ENCODE data around the gene ACSBG1. TPM values are rescaled to one million over a fixed set of nuclear protein-coding genes. Genes with fewer than 3 reads are reported as not detected.

ACSBG1 gene
- polyA plus RNA-seq, 1 donor (not counting 4 experiments of a cell fraction or from before 2014, with no cell fraction given) = 0.01 TPM

DNA sequence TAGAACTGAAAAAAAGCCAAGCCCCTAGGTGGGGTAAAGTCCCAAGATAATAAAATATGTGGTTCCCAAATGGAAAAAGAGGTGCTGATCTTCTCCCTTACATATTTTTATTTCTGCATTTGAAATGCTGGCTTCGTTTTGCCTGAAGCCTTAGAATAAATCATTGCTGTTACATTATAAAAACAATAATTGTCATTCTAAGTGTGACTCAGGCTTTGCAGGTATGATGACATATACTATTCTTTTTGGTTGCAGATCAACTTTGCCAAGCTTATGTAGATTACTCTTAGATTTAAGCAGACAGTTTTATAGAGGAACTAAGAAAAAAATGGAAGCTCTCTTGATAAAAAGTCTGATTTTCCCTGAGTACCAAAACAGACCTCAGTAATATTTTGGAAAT, 77.7 kb downstream of the ACSBG1 start:
- no peak for FAIRE-seq
- Histone ChIP-seq H3K36me3 (ENCODE audit: control insufficient read depth in 2 of 2, extremely low read depth in 1 of 2, insufficient read depth in 2 of 2, low read length in 2 of 2) (peaks cover 5 to 9% of the 10 kb centered on the region in 2 experiments), H4K20me1 (ENCODE audit: control insufficient read depth, extremely low read depth, insufficient read depth, low read length) (no peaks in the 10 kb centered on the region), H3K9me3 (ENCODE audit: control insufficient read depth, low read depth, low read length) (no peaks in the 10 kb centered on the region), H3K27me3 (ENCODE audit: control insufficient read depth, extremely low read depth, insufficient read depth, low read length) (no peaks in the 10 kb centered on the region), H3K79me2 (ENCODE audit: control insufficient read depth, insufficient read depth, low read length) (peaks cover 21% of the 10 kb centered on the region), H3K9me1 (ENCODE audit: control insufficient read depth, extremely low read depth, insufficient read depth, low read length) (no peaks in the 10 kb centered on the region), H3K4me1 (ENCODE audit: control insufficient read depth, extremely low read depth, insufficient read depth, low read length) (peaks cover 17% of the 10 kb centered on the region), H3K9ac (ENCODE audit: control insufficient read depth, extremely low read depth, insufficient read depth, low read length) (no peak overlapping the region), H3K27ac (ENCODE audit: control insufficient read depth, insufficient read depth, low read length) (no peak overlapping the region), H3K4me2 (ENCODE audit: control insufficient read depth, extremely low read depth, insufficient read depth, low read depth, low read length) (peak overlapping the region; percentile 68), H2AFZ (ENCODE audit: control insufficient read depth, low read length) (no peak overlapping the region), H3K4me3 (ENCODE audit: control insufficient read depth in 2 of 3, extremely low read depth in 1 of 3, insufficient read depth in 2 of 3, low read depth in 1 of 3, low read length in 3 of 3) (no peak overlapping the region)
- TF ChIP-seq, protein P1, sequence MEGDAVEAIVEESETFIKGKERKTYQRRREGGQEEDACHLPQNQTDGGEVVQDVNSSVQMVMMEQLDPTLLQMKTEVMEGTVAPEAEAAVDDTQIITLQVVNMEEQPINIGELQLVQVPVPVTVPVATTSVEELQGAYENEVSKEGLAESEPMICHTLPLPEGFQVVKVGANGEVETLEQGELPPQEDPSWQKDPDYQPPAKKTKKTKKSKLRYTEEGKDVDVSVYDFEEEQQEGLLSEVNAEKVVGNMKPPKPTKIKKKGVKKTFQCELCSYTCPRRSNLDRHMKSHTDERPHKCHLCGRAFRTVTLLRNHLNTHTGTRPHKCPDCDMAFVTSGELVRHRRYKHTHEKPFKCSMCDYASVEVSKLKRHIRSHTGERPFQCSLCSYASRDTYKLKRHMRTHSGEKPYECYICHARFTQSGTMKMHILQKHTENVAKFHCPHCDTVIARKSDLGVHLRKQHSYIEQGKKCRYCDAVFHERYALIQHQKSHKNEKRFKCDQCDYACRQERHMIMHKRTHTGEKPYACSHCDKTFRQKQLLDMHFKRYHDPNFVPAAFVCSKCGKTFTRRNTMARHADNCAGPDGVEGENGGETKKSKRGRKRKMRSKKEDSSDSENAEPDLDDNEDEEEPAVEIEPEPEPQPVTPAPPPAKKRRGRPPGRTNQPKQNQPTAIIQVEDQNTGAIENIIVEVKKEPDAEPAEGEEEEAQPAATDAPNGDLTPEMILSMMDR (optimal IDR thresholded peaks at IDR 0.05 in 1 of 3, IDR thresholded peaks at IDR 0.05 in 1 of 3, conservative IDR thresholded peaks at IDR 0.05 in 1 of 3; ENCODE audit: extremely low read depth in 1 of 3, insufficient read depth in 2 of 3, low read length in 3 of 3) = no peak
- TF ChIP-seq EZH2 (IDR thresholded peaks at IDR 0.05; ENCODE audit: low read length) = no peak
- dilution Hi-C loops (cut with MboI; ENCODE audit: extremely low pct_ligation_motif_present, low sequenced_read_pairs) = no loop called here
- no peak for DNase-seq (ENCODE audit: low read depth, low spot score)

DNA sequence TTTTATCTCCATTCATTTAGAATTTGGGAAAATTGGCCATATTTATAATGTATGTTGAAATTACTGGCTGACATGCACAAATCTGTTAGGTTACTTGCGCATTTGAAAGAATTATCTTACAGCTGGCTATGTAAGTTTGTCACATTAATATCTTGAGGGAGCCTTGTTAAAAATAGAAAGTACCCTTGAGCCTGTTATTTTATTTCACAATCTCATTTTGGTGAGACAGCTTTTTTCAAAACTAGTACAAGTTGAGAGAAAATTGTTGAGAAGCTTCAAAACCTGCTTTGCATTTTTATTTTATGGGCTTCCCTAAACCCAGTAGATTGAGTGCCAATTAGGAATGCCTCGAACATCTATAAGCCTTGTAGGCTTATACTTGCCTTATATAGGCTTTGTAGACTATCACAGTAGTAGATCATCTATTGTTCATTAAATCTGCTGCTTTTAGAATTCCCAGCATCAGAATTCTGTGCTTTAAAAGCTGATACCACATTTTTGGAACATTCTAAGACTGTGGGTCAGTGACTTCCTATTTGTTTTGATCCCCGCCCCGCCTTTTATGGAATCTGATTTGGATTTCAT, 78.9 kb downstream of the ACSBG1 start:
- no peak for TF ChIP-seq EZH2 (IDR thresholded peaks at IDR 0.05; ENCODE audit: low read length)
- TF ChIP-seq, protein P1 (optimal IDR thresholded peaks at IDR 0.05 in 1 of 3, IDR thresholded peaks at IDR 0.05 in 1 of 3, conservative IDR thresholded peaks at IDR 0.05 in 1 of 3; ENCODE audit: extremely low read depth in 1 of 3, insufficient read depth in 2 of 3, low read length in 3 of 3) = no peak
- FAIRE-seq = no peak
- Histone ChIP-seq H3K9me1 (ENCODE audit: control insufficient read depth, extremely low read depth, insufficient read depth, low read length) (no peaks in the 10 kb centered on the region), H2AFZ (ENCODE audit: control insufficient read depth, low read length) (no peak overlapping the region), H3K4me3 (ENCODE audit: control insufficient read depth in 2 of 3, extremely low read depth in 1 of 3, insufficient read depth in 2 of 3, low read depth in 1 of 3, low read length in 3 of 3) (no peak overlapping the region), H3K79me2 (ENCODE audit: control insufficient read depth, insufficient read depth, low read length) (peaks cover 30% of the 10 kb centered on the region), H3K9ac (ENCODE audit: control insufficient read depth, extremely low read depth, insufficient read depth, low read length) (no peak overlapping the region), H3K36me3 (ENCODE audit: control insufficient read depth in 2 of 2, extremely low read depth in 1 of 2, insufficient read depth in 2 of 2, low read length in 2 of 2) (peaks cover 3 to 7% of the 10 kb centered on the region in 2 experiments), H3K4me1 (ENCODE audit: control insufficient read depth, extremely low read depth, insufficient read depth, low read length) (peaks cover 22% of the 10 kb centered on the region), H3K9me3 (ENCODE audit: control insufficient read depth, low read depth, low read length) (no peaks in the 10 kb centered on the region), H3K27ac (ENCODE audit: control insufficient read depth, insufficient read depth, low read length) (no peak overlapping the region), H4K20me1 (ENCODE audit: control insufficient read depth, extremely low read depth, insufficient read depth, low read length) (no peaks in the 10 kb centered on the region), H3K4me2 (ENCODE audit: control insufficient read depth, extremely low read depth, insufficient read depth, low read depth, low read length) (peak overlapping the region; percentile 68), H3K27me3 (ENCODE audit: control insufficient read depth, extremely low read depth, insufficient read depth, low read length) (no peaks in the 10 kb centered on the region)
- dilution Hi-C loops (cut with MboI; ENCODE audit: extremely low pct_ligation_motif_present, low sequenced_read_pairs) = no loop called here
- DNase-seq (ENCODE audit: low read depth, low spot score) = no peak

Data from keratinocyte (primary cell).